Transverse colon (tissue), 4 donors: ENCODE results near the gene RNF187. TPM values are rescaled to one million over a fixed set of nuclear protein-coding genes. Genes with fewer than 3 reads are reported as not detected.
A peak's percentile ranks its signal among the peaks of the same experiment; 100 is the strongest.
"Not testable (repeated sequence)": the region's sequence is repeated elsewhere in the genome, so short reads cannot be mapped to it uniquely, and the experiment has no call there.

ENCODE experiments used
- DNase-seq: peaks from one replicate; pipeline ENCODE4 v3.0.0-alpha.2; 2019
- H3K27ac ChIP-seq, 4 donors: fragments of 200-600 bp; sonication (generic); 2 replicates each; pipeline ENCODE4 v1.5.1; 2016 to 2018; ENCODE audit warnings: inconsistent platforms in 4 of 4
- H3K27me3 ChIP-seq: fragments of 200-600 bp; sonication (generic); 2 replicates; pipeline ENCODE4 v1.5.1; 2017; ENCODE audit warnings: inconsistent platforms
- H3K36me3 ChIP-seq, 4 donors: fragments of 200-600 bp; sonication (generic); 2 replicates each; pipeline ENCODE4 v1.5.1; 2017 to 2019; ENCODE audit warnings: inconsistent platforms in 4 of 4
- H3K4me1 ChIP-seq, 4 donors: fragments of 200-600 bp; sonication (generic); 2 replicates each; pipeline ENCODE4 v1.5.1; 2017 to 2020; ENCODE audit warnings: inconsistent platforms in 4 of 4
- H3K4me3 ChIP-seq, 4 donors: fragments of 200-600 bp; sonication (generic); 1 replicate in 1 of 4; 2 replicates in 3 of 4; pipeline versions ENCODE4 v1.5.1 to v1.6.1; 2017 to 2019; ENCODE audit warnings: inconsistent platforms in 4 of 4
- H3K9me3 ChIP-seq, 2 donors: fragments of 200-600 bp; sonication (generic); 2 replicates each; pipeline ENCODE4 v1.5.1; 2017 to 2019; ENCODE audit warnings: inconsistent platforms in 2 of 2
- EP300 ChIP-seq: sonication (generic); formaldehyde crosslinking; IDR thresholded peaks from one replicate; pipeline ENCODE4 v1.6.1; 2017; ENCODE audit warnings: antibody characterized with exemption, low read depth
- POLR2A ChIP-seq: fragments of 450-650 bp; IDR thresholded peaks from one replicate; pipeline ENCODE4 v1.6.1; 2016; ENCODE audit warnings: antibody characterized with exemption, mild to moderate bottlenecking, moderate library complexity
- POLR2AphosphoS5 ChIP-seq, 3 donors: sonication (generic); formaldehyde crosslinking; IDR thresholded peaks; one replicate each; pipeline ENCODE4 v1.6.1; 2016; ENCODE audit warnings: antibody characterized with exemption in 3 of 3
- WGBS, 2 donors: methylation state at CpG; one replicate each; pipeline ENCODE4 v1.1.5; 2018; ENCODE audit warnings: low coverage in 1 of 2; 5-methylcytosine and 5-hydroxymethylcytosine counted together
- in situ Hi-C, 4 donors: fragments of 200-750 bp; cut with MboI; loops; one replicate each; pipeline versions ENCODE4 v1.15.0 to v1.15.1; 2017; ENCODE audit warnings: low sequenced_read_pairs in 3 of 4, low pct_ligation_motif_present in 1 of 4, low pct_unique_long_range_greater_than_20kb in 1 of 4
- intact Hi-C: fragments of 100-400 bp; cut with DNase I; formaldehyde crosslinking; loops from one replicate; pipeline ENCODE4 v1.15.1; 2023; ENCODE audit warnings: low total_unique reads
- total RNA-seq, 4 donors: library from RNA; depleted of rRNA; stranded (reverse); fragments of >200 nt; gene quantifications; one replicate each; pipeline ENCODE4 v1.1.0, GENCODE V29; 2016
- TF ChIP-seq, protein P1 (sequence below), 5 experiments: fragments of 200-600 bp in 3 of 5; fragments of 450-650 bp in 2 of 5; sonication (generic) in 3 of 5; IDR thresholded peaks; 1 replicate in 2 of 5; 2 replicates in 3 of 5; pipeline ENCODE4 v1.5.1; 2016 to 2017; ENCODE audit warnings: antibody characterized with exemption in 5 of 5, inconsistent platforms in 3 of 5, mild to moderate bottlenecking in 2 of 5, moderate library complexity in 1 of 5

RNF187 gene
- total RNA-seq, 4 donors from 2014 or later = 13.8 to 110 (median 27.1) TPM

- WGBS, 2 donors = 95 to 100% methylated on average over 5 to 8 of the region's 8 CpGs
- peaks cover 0 to 20% (median 5%) of the 10 kb centered on the region in 4 donors for H3K36me3 ChIP-seq
- in situ Hi-C loops = no loop called here
- H3K9me3 ChIP-seq = no peaks in the 10 kb centered on the region
- no peak for TF ChIP-seq POLR2AphosphoS5 (IDR thresholded peaks at IDR 0.05)
- TF ChIP-seq, protein P1, sequence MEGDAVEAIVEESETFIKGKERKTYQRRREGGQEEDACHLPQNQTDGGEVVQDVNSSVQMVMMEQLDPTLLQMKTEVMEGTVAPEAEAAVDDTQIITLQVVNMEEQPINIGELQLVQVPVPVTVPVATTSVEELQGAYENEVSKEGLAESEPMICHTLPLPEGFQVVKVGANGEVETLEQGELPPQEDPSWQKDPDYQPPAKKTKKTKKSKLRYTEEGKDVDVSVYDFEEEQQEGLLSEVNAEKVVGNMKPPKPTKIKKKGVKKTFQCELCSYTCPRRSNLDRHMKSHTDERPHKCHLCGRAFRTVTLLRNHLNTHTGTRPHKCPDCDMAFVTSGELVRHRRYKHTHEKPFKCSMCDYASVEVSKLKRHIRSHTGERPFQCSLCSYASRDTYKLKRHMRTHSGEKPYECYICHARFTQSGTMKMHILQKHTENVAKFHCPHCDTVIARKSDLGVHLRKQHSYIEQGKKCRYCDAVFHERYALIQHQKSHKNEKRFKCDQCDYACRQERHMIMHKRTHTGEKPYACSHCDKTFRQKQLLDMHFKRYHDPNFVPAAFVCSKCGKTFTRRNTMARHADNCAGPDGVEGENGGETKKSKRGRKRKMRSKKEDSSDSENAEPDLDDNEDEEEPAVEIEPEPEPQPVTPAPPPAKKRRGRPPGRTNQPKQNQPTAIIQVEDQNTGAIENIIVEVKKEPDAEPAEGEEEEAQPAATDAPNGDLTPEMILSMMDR (IDR thresholded peaks at IDR 0.05) = no peak
- TF ChIP-seq EP300 = no peak
- no peak for TF ChIP-seq POLR2A
- no peak for DNase-seq
- H3K4me1 ChIP-seq = peaks cover 0 to 10% (median 2%) of the 10 kb centered on the region in 4 donors
- no peak overlapping the region for H3K27ac ChIP-seq
- intact Hi-C loops = no loop called here
- H3K4me3 ChIP-seq = no peak overlapping the region
- no peaks in the 10 kb centered on the region for H3K27me3 ChIP-seq
These were observed 10.6 kb downstream of the RNF187 start for GRCh38 chr1:228497817-228498216.

GRCh38 chr1:228500143-228500734 lies 13.1 kb downstream of the RNF187 start:
- no peak for DNase-seq
- 63 to 81% methylated on average over 8 of the region's 8 CpGs for WGBS, 2 donors
- in situ Hi-C loops = no loop called here
- Histone ChIP-seq H3K4me3 (no peak overlapping the region), H3K9me3 (no peaks in the 10 kb centered on the region), H3K27me3 (no peaks in the 10 kb centered on the region), H3K4me1 (peaks cover 0 to 10% (median 2%) of the 10 kb centered on the region in 4 donors), H3K36me3 (no peaks in the 10 kb centered on the region), H3K27ac (no peak overlapping the region)
- TF ChIP-seq POLR2A = no peak
- TF ChIP-seq POLR2AphosphoS5 (IDR thresholded peaks at IDR 0.05) = no peak
- TF ChIP-seq, protein P1 (IDR thresholded peaks at IDR 0.05) = no peak
- no peak for TF ChIP-seq EP300
- intact Hi-C loops = no loop called here

GRCh38 chr1:228500901-228501871 lies 14.0 kb downstream of the RNF187 start:
- DNase-seq = peak; percentile 88
- Histone ChIP-seq H3K4me3 (peak overlapping the region in 1 of 4 donors; percentile 22), H3K36me3 (no peaks in the 10 kb centered on the region), H3K9me3 (no peaks in the 10 kb centered on the region), H3K4me1 (peaks cover 0 to 10% (median 2%) of the 10 kb centered on the region in 4 donors), H3K27me3 (no peaks in the 10 kb centered on the region), H3K27ac (no peak overlapping the region)
- in situ Hi-C loops (no loop called here), intact Hi-C loops (no loop called here)
- TF ChIP-seq POLR2AphosphoS5 (IDR thresholded peaks at IDR 0.05) (no peak), EP300 (no peak), POLR2A (no peak)
- TF ChIP-seq, protein P1 (IDR thresholded peaks at IDR 0.05) = peak; percentile 78 to 96 (median 89)
- 0 to 21% methylated on average over 4 to 23 of the region's 23 CpGs for WGBS, 2 donors

DNA sequence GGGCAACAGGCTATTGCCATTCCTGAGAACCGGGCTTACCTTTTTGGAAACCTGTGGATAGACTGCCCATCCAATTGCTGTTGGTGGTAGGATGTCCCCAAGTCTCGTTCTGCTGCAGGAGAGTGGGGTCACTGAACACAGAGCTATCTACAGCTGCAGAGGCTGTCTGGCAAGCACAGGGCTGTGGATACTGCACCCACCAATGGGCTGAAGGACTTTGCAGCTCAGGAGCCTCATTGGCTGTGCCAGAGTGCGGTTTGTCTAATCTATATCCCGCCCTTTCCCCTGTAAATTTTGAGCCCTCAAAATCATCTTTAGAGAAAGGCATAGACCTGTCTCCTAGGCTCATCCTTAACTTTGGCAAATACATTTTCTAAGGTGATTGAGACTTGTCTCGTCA lies 15.3 kb downstream of the RNF187 start:
- in situ Hi-C loops = no loop called here
- Histone ChIP-seq H3K4me3 (no peak overlapping the region), H3K4me1 (peaks cover 0 to 10% (median 2%) of the 10 kb centered on the region in 4 donors), H3K9me3 (no peaks in the 10 kb centered on the region), H3K27me3 (no peaks in the 10 kb centered on the region), H3K36me3 (no peaks in the 10 kb centered on the region), H3K27ac (no peak overlapping the region)
- no peak for DNase-seq
- TF ChIP-seq, protein P1 (IDR thresholded peaks at IDR 0.05) = no peak
- no peak for TF ChIP-seq POLR2A
- no peak for TF ChIP-seq POLR2AphosphoS5 (IDR thresholded peaks at IDR 0.05)
- TF ChIP-seq EP300 = no peak
- intact Hi-C loops = no loop called here
- WGBS, 2 donors = 90 to 100% methylated on average over 1 to 5 of the region's 5 CpGs

DNA sequence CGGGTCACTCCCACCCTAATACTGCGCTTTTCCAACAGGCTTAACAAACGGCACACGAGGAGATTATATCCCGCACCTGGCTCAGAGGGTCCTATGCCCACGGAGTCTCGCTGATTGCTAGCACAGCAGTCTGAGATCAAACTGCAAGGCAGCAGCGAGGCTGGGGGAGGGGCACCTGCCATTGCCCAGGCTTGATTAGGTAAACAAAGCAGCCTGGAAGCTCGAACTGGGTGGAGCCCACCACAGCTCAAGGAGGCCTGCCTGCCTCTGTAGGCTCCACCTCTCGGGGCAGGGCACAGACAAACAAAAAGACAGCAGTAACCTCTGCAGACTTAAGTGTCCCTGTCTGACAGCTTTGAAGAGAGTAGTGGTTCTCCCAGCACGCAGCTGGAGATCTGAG lies 18.8 kb downstream of the RNF187 start:
- H3K27ac ChIP-seq, intact Hi-C loops, H3K36me3 ChIP-seq, H3K27me3 ChIP-seq, in situ Hi-C loops, H3K4me3 ChIP-seq, DNase-seq, H3K4me1 ChIP-seq, H3K9me3 ChIP-seq: not testable (repeated sequence)
- 77 to 80% methylated on average over 1 to 10 of the region's 11 CpGs for WGBS, 2 donors
